GM23248 (cell line): Measurements from ENCODE around the gene TPM4. TPM values are rescaled to one million over a fixed set of nuclear protein-coding genes. Genes with fewer than 3 reads are reported as not detected.

ENCODE experiments used
- DNase-seq: peaks from one replicate; pipeline ENCODE4 v3.0.0-alpha.2; 2015
- H2AFZ ChIP-seq: fragments of 200-600 bp; sonication (generic); 2 replicates; pipeline ENCODE4 v1.6.1; 2016; ENCODE audit warnings: antibody characterized with exemption
- H3F3A ChIP-seq: fragments of 200-600 bp; sonication (generic); 2 replicates; pipeline ENCODE4 v1.6.1; 2016; ENCODE audit warnings: mild to moderate bottlenecking, antibody characterized with exemption, mixed run types; ENCODE audit not compliant: insufficient read depth
- H3K27ac ChIP-seq: fragments of 200-600 bp; sonication (generic); 2 replicates; pipeline ENCODE4 v1.5.1; 2016; ENCODE audit warnings: mild to moderate bottlenecking
- H3K27me3 ChIP-seq: fragments of 200-600 bp; sonication (generic); replicated peaks from 2 replicates; pipeline ENCODE4 v1.6.1; 2016; ENCODE audit warnings: mild to moderate bottlenecking; ENCODE audit not compliant: insufficient read depth
- H3K36me3 ChIP-seq: fragments of 200-600 bp; sonication (generic); 2 replicates; pipeline ENCODE4 v1.6.1; 2016; ENCODE audit warnings: low read depth, mild to moderate bottlenecking
- H3K4me1 ChIP-seq: fragments of 200-600 bp; sonication (generic); 2 replicates; pipeline ENCODE4 v1.6.1; 2016; ENCODE audit warnings: mild to moderate bottlenecking; ENCODE audit not compliant: insufficient read depth
- H3K4me2 ChIP-seq: fragments of 200-600 bp; sonication (generic); one replicate; pipeline ENCODE4 v1.6.1; 2016; ENCODE audit warnings: mild to moderate bottlenecking; ENCODE audit not compliant: unreplicated experiment
- H3K4me3 ChIP-seq: fragments of 200-600 bp; sonication (generic); 2 replicates; pipeline ENCODE4 v1.5.1; 2016; ENCODE audit warnings: mild to moderate bottlenecking
- H3K79me2 ChIP-seq: fragments of 200-600 bp; sonication (generic); 2 replicates; pipeline ENCODE4 v1.6.1; 2016; ENCODE audit warnings: mild to moderate bottlenecking; ENCODE audit not compliant: insufficient read depth
- H3K9ac ChIP-seq: fragments of 200-600 bp; sonication (generic); 2 replicates; pipeline ENCODE4 v1.6.1; 2016; ENCODE audit warnings: mild to moderate bottlenecking
- H3K9me2 ChIP-seq: fragments of 200-600 bp; sonication (generic); 2 replicates; pipeline ENCODE4 v1.6.1; 2016; ENCODE audit warnings: mixed run types, mild to moderate bottlenecking, moderate library complexity; ENCODE audit not compliant: insufficient read depth
- H3K9me3 ChIP-seq: fragments of 200-600 bp; sonication (generic); one replicate; pipeline ENCODE4 v1.6.1; 2017; ENCODE audit warnings: low read depth
- H4K20me1 ChIP-seq: fragments of 200-600 bp; sonication (generic); 2 replicates; pipeline ENCODE4 v1.6.0; 2016; ENCODE audit not compliant: insufficient read depth
- EZH2 ChIP-seq: fragments of 200-600 bp; sonication (generic); IDR thresholded peaks from 2 replicates; pipeline ENCODE4 v1.6.1; 2018; ENCODE audit warnings: antibody characterized with exemption, mild to moderate bottlenecking; ENCODE audit not compliant: insufficient read depth, poor library complexity, severe bottlenecking
- EZH2phosphoT487 ChIP-seq: fragments of 200-600 bp; sonication (generic); IDR thresholded peaks from 2 replicates; pipeline ENCODE4 v1.6.1; 2018; ENCODE audit warnings: antibody characterized with exemption, moderate library complexity, mild to moderate bottlenecking, low read depth; ENCODE audit not compliant: insufficient read depth
- WGBS, 2 experiments: methylation state at CpG; one replicate each; pipeline ENCODE4 v1.1.6; 2015 to 2017; ENCODE audit warnings: low lambda C conversion rate in 2 of 2, low coverage in 1 of 2; ENCODE audit errors: missing lambda C conversion rate in 2 of 2; 5-methylcytosine and 5-hydroxymethylcytosine counted together
- in situ Hi-C: fragments of 300-500 bp; cut with MboI; formaldehyde crosslinking; loops from 2 replicates; pipeline ENCODE4 v1.15.0; 2020
- polyA plus RNA-seq: library from polyadenylated mRNA; unstranded; fragments of >200 nt; fragmentation: Nextera tagmentation; extraction: Ambion mirVana; gene quantifications from 2 replicates; pipeline ENCODE4 v1.2.1, GENCODE V29; 2016
- total RNA-seq: library from RNA; depleted of rRNA; stranded (reverse); fragments of >200 nt; shearing (Covaris generic); gene quantifications from 2 replicates; pipeline ENCODE4 v1.2.3, GENCODE V29; 2014

The TPM4 gene
- total and polyA plus RNA-seq, 2 experiments from 2014 or later: 1,408 to 1,469 TPM

GRCh38 chr19:16087940-16088339 lies 11.6 kb downstream of the TPM4 start:
- in situ Hi-C loops: no loop called here
- no peak overlapping the region for H2AFZ ChIP-seq
- H3K4me2 ChIP-seq: no peak overlapping the region
- H3K27ac ChIP-seq: peak overlapping the region; percentile 41
- H3K27me3 ChIP-seq: no peaks in the 10 kb centered on the region
- H3K36me3 ChIP-seq: peaks cover 94% of the 10 kb centered on the region
- peaks cover 5% of the 10 kb centered on the region; the same call in 1 of the 2 replicates for H4K20me1 ChIP-seq
- no peaks in the 10 kb centered on the region for H3K4me1 ChIP-seq
- no peaks in the 10 kb centered on the region for H3K9me3 ChIP-seq
- H3F3A ChIP-seq: peaks cover 90% of the 10 kb centered on the region
- no peak overlapping the region for H3K4me3 ChIP-seq
- 56 to 57% methylated on average over 11 to 12 of the region's 12 CpGs for WGBS, 2 experiments
- DNase-seq: no peak
- H3K9ac ChIP-seq: no peak overlapping the region
- H3K9me2 ChIP-seq: no peaks in the 10 kb centered on the region
- H3K79me2 ChIP-seq: peaks cover 100% of the 10 kb centered on the region
- TF ChIP-seq EZH2 (no peak), EZH2phosphoT487 (no peak)

- TF ChIP-seq EZH2 (no peak), EZH2phosphoT487 (no peak)
- Histone ChIP-seq H3K36me3 (peaks cover 94% of the 10 kb centered on the region), H3K27ac (peak overlapping the region; percentile 41; the same call in 1 of the 2 replicates)
Measured at GRCh38 chr19:16088351-16089009, 12.2 kb downstream of the TPM4 start.

GRCh38 chr19:16089010-16089846 lies 12.9 kb downstream of the TPM4 start:
- Histone ChIP-seq H3K4me2 (no peak overlapping the region), H3K9me2 (no peaks in the 10 kb centered on the region), H2AFZ (no peak overlapping the region), H3K27ac (0 out of 2 replicates have a peak overlapping the region, but pooled peaks have one; percentile 7), H3K79me2 (peaks cover 98% of the 10 kb centered on the region), H3K4me1 (no peaks in the 10 kb centered on the region), H4K20me1 (peaks cover 5% of the 10 kb centered on the region; the same call in 1 of the 2 replicates), H3K27me3 (no peaks in the 10 kb centered on the region), H3K4me3 (no peak overlapping the region), H3K36me3 (peaks cover 94% of the 10 kb centered on the region), H3K9ac (no peak overlapping the region), H3K9me3 (no peaks in the 10 kb centered on the region), H3F3A (peaks cover 93% of the 10 kb centered on the region)
- 88 to 91% methylated on average over 10 of the region's 10 CpGs for WGBS, 2 experiments
- in situ Hi-C loops: no loop called here
- no peak for DNase-seq
- TF ChIP-seq EZH2 (no peak), EZH2phosphoT487 (no peak)

More at GRCh38 chr19:16088351-16089009, 12.2 kb downstream of the TPM4 start:
- H4K20me1 ChIP-seq: peaks cover 5% of the 10 kb centered on the region; the same call in 1 of the 2 replicates
- peaks cover 93% of the 10 kb centered on the region for H3F3A ChIP-seq
- no peaks in the 10 kb centered on the region for H3K9me2 ChIP-seq
- no peak overlapping the region for H3K9ac ChIP-seq
- DNase-seq: no peak
- peaks cover 100% of the 10 kb centered on the region for H3K79me2 ChIP-seq
- H3K9me3 ChIP-seq: no peaks in the 10 kb centered on the region
- H3K4me2 ChIP-seq: no peak overlapping the region
- H3K27me3 ChIP-seq: no peaks in the 10 kb centered on the region
- H3K4me3 ChIP-seq: no peak overlapping the region
- H2AFZ ChIP-seq: no peak overlapping the region
- H3K4me1 ChIP-seq: no peaks in the 10 kb centered on the region
- 79 to 83% methylated on average over 17 of the region's 17 CpGs for WGBS, 2 experiments
- in situ Hi-C loops: no loop called here
